Glutamatergic neuron (in vitro differentiated cells): Measurements from ENCODE around the gene ANKRD34C. TPM values are rescaled to one million over a fixed set of nuclear protein-coding genes. Genes with fewer than 3 reads are reported as not detected.

Experiments
- DNase-seq: peaks from one replicate; pipeline ENCODE4 v3.0.0; 2022
- H3K27ac Mint-ChIP-seq: one replicate; pipeline ENCODE4 v1.8.0; 2020; ENCODE audit warnings: mild to moderate bottlenecking, mixed read lengths, inconsistent platforms; ENCODE audit not compliant: unreplicated experiment
- H3K27me3 Mint-ChIP-seq: one replicate; pipeline ENCODE4 v1.8.0; 2020; ENCODE audit warnings: mild to moderate bottlenecking, moderate library complexity, mixed read lengths, inconsistent platforms; ENCODE audit not compliant: unreplicated experiment
- H3K36me3 Mint-ChIP-seq: one replicate; pipeline ENCODE4 v1.8.0; 2020; ENCODE audit warnings: mild to moderate bottlenecking, mixed read lengths, inconsistent platforms; ENCODE audit not compliant: unreplicated experiment
- H3K4me1 Mint-ChIP-seq: one replicate; pipeline ENCODE4 v1.8.0; 2020; ENCODE audit warnings: mild to moderate bottlenecking, low read depth, mixed read lengths, inconsistent platforms; ENCODE audit not compliant: unreplicated experiment
- H3K4me3 Mint-ChIP-seq: one replicate; pipeline ENCODE4 v1.8.0; 2020; ENCODE audit warnings: mild to moderate bottlenecking, mixed read lengths, inconsistent platforms; ENCODE audit not compliant: unreplicated experiment
- H3K9me3 Mint-ChIP-seq: one replicate; pipeline ENCODE4 v1.8.0; 2020; ENCODE audit warnings: mild to moderate bottlenecking, moderate library complexity, mixed read lengths, inconsistent platforms; ENCODE audit not compliant: unreplicated experiment
- CTCF ChIP-seq: fragments of 200-600 bp; sonication (generic); IDR thresholded peaks from one replicate; pipeline ENCODE4 v1.5.0; 2021; ENCODE audit not compliant: partially characterized antibody, unreplicated experiment
- total RNA-seq: library from RNA; stranded (reverse); fragmentation: NEBNext Ultra II Directional; extraction: Animal tissue kit (Norgen Biotek cat#: 25700); gene quantifications from one replicate; pipeline ENCODE4 v1.2.1, GENCODE V29; 2021; ENCODE audit not compliant: unreplicated experiment

Gene ANKRD34C
- total RNA-seq, 1 donor from 2014 or later: not detected

- Mint-ChIP-seq H3K4me3 (no peak overlapping the region), H3K4me1 (peaks cover 2% of the 10 kb centered on the region), H3K27me3 (no peaks in the 10 kb centered on the region), H3K36me3 (peaks cover 19% of the 10 kb centered on the region), H3K9me3 (peaks cover 2% of the 10 kb centered on the region), H3K27ac (no peak overlapping the region)
- TF ChIP-seq CTCF: no peak
- DNase-seq: no peak
Measured at GRCh38 chr15:79322945-79323344, 40.4 kb downstream of the ANKRD34C start.

GRCh38 chr15:79329171-79329611 is 46.7 kb downstream of the ANKRD34C start:
- H3K9me3 Mint-ChIP-seq: no peaks in the 10 kb centered on the region

More at GRCh38 chr15:79329171-79329611, 46.7 kb downstream of the ANKRD34C start:
- H3K4me1 Mint-ChIP-seq: no peaks in the 10 kb centered on the region
- no peaks in the 10 kb centered on the region for H3K36me3 Mint-ChIP-seq
- no peak for TF ChIP-seq CTCF
- H3K27ac Mint-ChIP-seq: no peak overlapping the region
- DNase-seq: no peak
- H3K27me3 Mint-ChIP-seq: peaks cover 1% of the 10 kb centered on the region
- H3K4me3 Mint-ChIP-seq: no peak overlapping the region

Other genes with a start within 250 kb of the ANKRD34C start
- gene RASGRF1, start 191.9 kb upstream of the ANKRD34C start, total RNA-seq: 0.32 TPM
- 32.1 TPM for gene TMED3, start 28.4 kb downstream of the ANKRD34C start, total RNA-seq
- gene MINAR1, start 149.6 kb downstream of the ANKRD34C start, total RNA-seq: 8.5 TPM